Hepatocyte (in vitro differentiated cells): ENCODE data around the gene CRACDL. TPM values are rescaled to one million over a fixed set of nuclear protein-coding genes. Genes with fewer than 3 reads are reported as not detected.
"Not testable (repeated sequence)": the region's sequence is repeated elsewhere in the genome, so short reads cannot be mapped to it uniquely, and the experiment has no call there.

Experiments used
- DNase-seq: peaks from one replicate; pipeline ENCODE4 v3.0.0-alpha.2; 2016; ENCODE audit warnings: low spot score
- H2AFZ ChIP-seq: fragments of 200-600 bp; sonication (generic); 2 replicates; pipeline ENCODE4 v1.6.0; 2016; ENCODE audit warnings: antibody characterized with exemption, mild to moderate bottlenecking
- H3K27ac ChIP-seq: fragments of 200-600 bp; sonication (generic); 2 replicates; pipeline ENCODE4 v1.5.1; 2016; ENCODE audit warnings: mild to moderate bottlenecking
- H3K27me3 ChIP-seq: fragments of 200-600 bp; sonication (generic); 2 replicates; pipeline ENCODE4 v1.6.1; 2016
- H3K36me3 ChIP-seq: fragments of 200-600 bp; sonication (generic); replicated peaks from 2 replicates; pipeline ENCODE4 v1.5.1; 2016; ENCODE audit warnings: low read depth; ENCODE audit not compliant: insufficient read depth
- H3K4me1 ChIP-seq: fragments of 200-600 bp; sonication (generic); 2 replicates; pipeline ENCODE4 v1.5.1; 2016; ENCODE audit warnings: mild to moderate bottlenecking, moderate library complexity; ENCODE audit not compliant: insufficient read depth
- H3K4me2 ChIP-seq: fragments of 200-600 bp; sonication (generic); 2 replicates; pipeline ENCODE4 v1.6.0; 2016
- H3K4me3 ChIP-seq: fragments of 200-600 bp; sonication (generic); 2 replicates; pipeline ENCODE4 v1.5.1; 2016; ENCODE audit warnings: mild to moderate bottlenecking
- H3K79me2 ChIP-seq: fragments of 200-600 bp; sonication (generic); 2 replicates; pipeline ENCODE4 v1.6.0; 2017; ENCODE audit warnings: mild to moderate bottlenecking
- H3K9me2 ChIP-seq: fragments of 200-600 bp; sonication (generic); replicated peaks from 2 replicates; pipeline ENCODE4 v1.6.0; 2017; ENCODE audit warnings: mild to moderate bottlenecking; ENCODE audit not compliant: insufficient read depth
- H3K9me3 ChIP-seq: fragments of 200-600 bp; sonication (generic); 2 replicates; pipeline ENCODE4 v1.5.1; 2016; ENCODE audit warnings: low read depth, mild to moderate bottlenecking
- H4K20me1 ChIP-seq: fragments of 200-600 bp; sonication (generic); 2 replicates; pipeline ENCODE4 v1.6.0; 2016; ENCODE audit warnings: mild to moderate bottlenecking; ENCODE audit not compliant: insufficient read depth, poor library complexity, severe bottlenecking
- CTCF ChIP-seq: fragments of 200-600 bp; sonication (generic); IDR thresholded peaks from 2 replicates; pipeline ENCODE4 v1.5.1; 2016; ENCODE audit warnings: antibody characterized with exemption, mild to moderate bottlenecking; ENCODE audit not compliant: poor library complexity
- EZH2 ChIP-seq: fragments of 200-600 bp; sonication (generic); IDR thresholded peaks from 2 replicates; pipeline ENCODE4 v1.6.1; 2016; ENCODE audit warnings: antibody characterized with exemption, mild to moderate bottlenecking, borderline replicate concordance
- EZH2phosphoT487 ChIP-seq: fragments of 200-600 bp; sonication (generic); IDR thresholded peaks from one replicate; pipeline ENCODE4 v1.6.1; 2018; ENCODE audit warnings: antibody characterized with exemption, mild to moderate bottlenecking, low read depth, moderate library complexity; ENCODE audit not compliant: unreplicated experiment, severe bottlenecking
- WGBS: methylation state at CpG from one replicate; pipeline ENCODE4 v1.1.6; 2016; ENCODE audit warnings: low lambda C conversion rate; ENCODE audit errors: missing lambda C conversion rate; 5-methylcytosine and 5-hydroxymethylcytosine counted together
- polyA plus RNA-seq: library from polyadenylated mRNA; unstranded; fragments of >200 nt; fragmentation: Nextera tagmentation; extraction: Ambion mirVana; gene quantifications from 2 replicates; pipeline ENCODE4 v1.2.1, GENCODE V29; 2016
- total RNA-seq: library from RNA; depleted of rRNA; stranded (reverse); fragments of >200 nt; gene quantifications from 2 replicates; pipeline ENCODE4 v1.2.3, GENCODE V29; 2014

The CRACDL gene
- total and polyA plus RNA-seq, 2 experiments from 2014 or later: 0.47 to 1.4 TPM

DNA sequence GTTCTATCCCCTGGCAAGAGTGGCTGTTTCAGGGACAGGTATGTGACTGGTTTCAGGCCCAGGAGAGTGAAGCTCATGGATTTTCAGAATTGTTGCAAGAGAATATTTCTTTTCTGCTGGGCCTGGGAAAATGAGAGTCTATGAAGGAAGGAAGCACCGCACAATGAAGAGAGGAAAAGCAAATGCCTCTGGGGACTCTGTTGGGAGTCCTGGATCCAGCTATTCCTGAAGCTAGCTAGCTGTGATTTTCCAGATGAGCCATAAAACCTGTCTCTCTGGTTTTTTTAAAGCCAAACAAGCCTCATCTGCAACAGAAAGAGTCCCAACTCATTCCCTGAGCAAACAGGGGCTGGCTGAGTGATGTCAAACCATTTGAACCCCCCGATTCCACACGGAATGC lies 53.7 kb downstream of the CRACDL start:
- H3K4me3 ChIP-seq: no peak overlapping the region
- no peaks in the 10 kb centered on the region for H3K9me2 ChIP-seq
- H3K27me3 ChIP-seq: no peaks in the 10 kb centered on the region
- no peak overlapping the region for H3K4me2 ChIP-seq
- TF ChIP-seq CTCF (no peak), EZH2 (no peak), EZH2phosphoT487 (no peak)
- H2AFZ ChIP-seq: no peak overlapping the region
- H4K20me1 ChIP-seq: no peaks in the 10 kb centered on the region
- DNase-seq: no peak
- 95% methylated on average over 3 of the region's 3 CpGs for WGBS
- H3K79me2 ChIP-seq: no peaks in the 10 kb centered on the region
- H3K27ac ChIP-seq: no peak overlapping the region
- no peaks in the 10 kb centered on the region for H3K36me3 ChIP-seq
- no peaks in the 10 kb centered on the region for H3K9me3 ChIP-seq
- H3K4me1 ChIP-seq: no peaks in the 10 kb centered on the region

DNA sequence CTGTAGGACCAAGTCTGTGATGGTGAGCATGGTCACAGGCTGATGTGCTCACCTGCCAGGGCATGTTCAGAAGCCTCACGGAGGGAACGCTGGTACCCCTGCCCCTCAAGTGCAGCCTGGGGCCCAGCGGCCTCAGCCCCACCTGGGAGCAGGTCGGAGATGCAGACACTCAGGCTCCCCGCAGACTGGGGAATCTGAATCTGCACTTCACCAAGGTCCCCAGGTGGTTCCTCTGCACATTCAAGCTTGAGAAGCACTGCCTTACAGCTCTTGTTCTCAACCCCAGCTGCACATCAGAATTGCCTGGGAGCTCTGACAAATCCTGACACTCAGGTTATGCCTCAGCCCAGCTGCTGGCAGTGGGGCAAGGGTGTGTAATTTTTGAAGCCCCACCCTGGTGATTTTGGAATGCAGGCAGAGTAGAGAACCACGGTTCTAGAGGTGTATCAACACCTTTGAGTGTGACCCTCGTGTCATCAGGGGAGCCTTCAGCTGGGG lies 54.8 kb downstream of the CRACDL start:
- 85% methylated on average over 7 of the region's 7 CpGs for WGBS
- TF ChIP-seq EZH2 (no peak), EZH2phosphoT487 (no peak), CTCF (no peak)
- no peak overlapping the region for H2AFZ ChIP-seq
- H3K27ac ChIP-seq: no peak overlapping the region
- no peaks in the 10 kb centered on the region for H3K4me1 ChIP-seq
- H3K4me2 ChIP-seq: no peak overlapping the region
- H3K9me3 ChIP-seq: no peaks in the 10 kb centered on the region
- H3K9me2 ChIP-seq: no peaks in the 10 kb centered on the region
- no peaks in the 10 kb centered on the region for H3K36me3 ChIP-seq
- DNase-seq: no peak
- H4K20me1 ChIP-seq: no peaks in the 10 kb centered on the region
- H3K27me3 ChIP-seq: no peaks in the 10 kb centered on the region
- no peak overlapping the region for H3K4me3 ChIP-seq
- no peaks in the 10 kb centered on the region for H3K79me2 ChIP-seq

- no peaks in the 10 kb centered on the region for H3K27me3 ChIP-seq
- DNase-seq: no peak
- H3K27ac ChIP-seq: no peak overlapping the region
- H3K9me2 ChIP-seq: no peaks in the 10 kb centered on the region
- no peaks in the 10 kb centered on the region for H3K9me3 ChIP-seq
- H3K4me3 ChIP-seq: no peak overlapping the region
- 90% methylated on average over 20 of the region's 20 CpGs for WGBS
- H4K20me1 ChIP-seq: no peaks in the 10 kb centered on the region
- H3K4me2 ChIP-seq: no peak overlapping the region
- no peaks in the 10 kb centered on the region for H3K79me2 ChIP-seq
- no peaks in the 10 kb centered on the region for H3K4me1 ChIP-seq
- no peaks in the 10 kb centered on the region for H3K36me3 ChIP-seq
- no peak for TF ChIP-seq EZH2
- TF ChIP-seq CTCF: no peak
- no peak for TF ChIP-seq EZH2phosphoT487
- H2AFZ ChIP-seq: no peak overlapping the region
Observed at GRCh38 chr2:98880266-98881152, 55.5 kb downstream of the CRACDL start.

DNA sequence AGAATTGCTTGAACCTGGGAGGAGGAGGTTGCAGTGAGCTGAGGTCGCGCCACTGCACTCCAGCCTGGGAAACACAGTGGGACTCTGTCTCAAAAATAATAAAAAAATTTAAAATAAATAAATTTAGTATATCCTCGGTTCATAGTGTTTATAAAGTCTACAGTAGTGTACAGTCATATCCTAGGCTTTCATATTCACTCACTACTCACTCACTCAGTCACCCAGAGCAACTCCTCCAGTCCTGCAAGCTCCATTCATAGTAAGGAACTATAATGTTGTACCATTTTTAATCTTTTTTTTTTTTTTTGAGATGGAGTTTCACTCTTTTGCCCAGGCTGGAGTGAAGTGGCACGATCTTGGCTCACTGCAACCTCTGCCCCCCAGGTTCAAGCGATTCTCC lies 58.4 kb downstream of the CRACDL start:
- H3K4me2 ChIP-seq, H3K9me3 ChIP-seq, H3K79me2 ChIP-seq, H2AFZ ChIP-seq, H3K36me3 ChIP-seq, H3K4me3 ChIP-seq, H3K27ac ChIP-seq, H4K20me1 ChIP-seq, DNase-seq, H3K27me3 ChIP-seq, H3K9me2 ChIP-seq, H3K4me1 ChIP-seq: not testable (repeated sequence)
- 90% methylated on average over 5 of the region's 5 CpGs for WGBS
